Motor neuron (in vitro differentiated cells): Measurements from ENCODE around the gene MBTPS1. TPM values are rescaled to one million over a fixed set of nuclear protein-coding genes. Genes with fewer than 3 reads are reported as not detected.
A peak's percentile ranks its signal among the peaks of the same experiment; 100 is the strongest.

Source experiments
- ATAC-seq, 8 experiments: fragments of 200-7000 bp; cut with Tn5 transposase; replicated peaks in 6 of 8; 2 replicates each; pipeline ENCODE4 v1.8.0; 2021; ENCODE audit warnings: mild to moderate bottlenecking in 8 of 8, moderate library complexity in 8 of 8
- H3K27ac ChIP-seq, 2 donors: fragments of 250-450 bp; sonication (Bioruptor Pico); 2 replicates each; pipeline ENCODE4 v1.9.0; 2021; ENCODE audit warnings: antibody characterized with exemption in 2 of 2, mild to moderate bottlenecking in 2 of 2, moderate library complexity in 1 of 2
- H3K4me1 ChIP-seq, 2 donors: fragments of 250-450 bp; sonication (Bioruptor Pico); replicated peaks in 1 of 2; 2 replicates each; pipeline ENCODE4 v1.6.1; 2021; ENCODE audit warnings: antibody characterized with exemption in 2 of 2, mild to moderate bottlenecking in 2 of 2, moderate library complexity in 1 of 2
- H3K4me3 ChIP-seq, 5 donors: fragments of 250-450 bp; sonication (Bioruptor Pico); 2 replicates each; pipeline ENCODE4 v1.9.0; 2021; ENCODE audit warnings: antibody characterized with exemption in 5 of 5, mild to moderate bottlenecking in 5 of 5, moderate library complexity in 4 of 5
- WGBS, 10 experiments: fragments of 450-650 bp; shearing (Covaris generic); methylation state at CpG; one replicate each; pipeline ENCODE4 v1.0.0; 2022; 5-methylcytosine and 5-hydroxymethylcytosine counted together
- in situ Hi-C, 9 experiments: fragments of 400-800 bp; cut with MboI; loops; one replicate each; pipeline ENCODE4 v1.15.0; 2021; ENCODE audit warnings: low sequenced_read_pairs in 9 of 9, low pct_unique_long_range_greater_than_20kb in 2 of 9; ENCODE audit not compliant: unreplicated experiment in 9 of 9
- total RNA-seq, 8 experiments: library from RNA; unstranded; fragments of 300-600 nt; gene quantifications; 2 replicates each; pipeline versions ENCODE4 v1.2.3 to v1.2.4, GENCODE V29; 2022

Gene MBTPS1
- total RNA-seq, 8 experiments from 2014 or later: 42.5 to 166 (median 62.3) TPM

- no peak overlapping the region for H3K4me3 ChIP-seq
- H3K27ac ChIP-seq: no peak overlapping the region
- peak; percentile 50 to 66 (median 60) for ATAC-seq
- WGBS, 10 experiments: 18 to 70% (median 30%) methylated on average over 4 to 12 of the region's 12 CpGs
- in situ Hi-C loops: loop anchor here (10.0 to 25.0 kb wide), 3 partner anchors 101 to 111 kb away; partner anchors contain the start of genes NECAB2 (in 8 of the 9) and OSGIN1 (in 4 of the 9)
- peaks cover 0 to 3% of the 10 kb centered on the region in 2 donors for H3K4me1 ChIP-seq
Observed at GRCh38 chr16:84065536-84066132, 51.1 kb downstream of the MBTPS1 start.

GRCh38 chr16:84063980-84064379 is 52.8 kb downstream of the MBTPS1 start:
- no peak overlapping the region for H3K27ac ChIP-seq
- peaks cover 0 to 3% of the 10 kb centered on the region in 2 donors for H3K4me1 ChIP-seq
- WGBS, 10 experiments: 78 to 100% (median 90%) methylated on average over 1 to 4 of the region's 4 CpGs; no CpG with 5 or more reads in 3 of the 10 experiments
- in situ Hi-C loops: loop anchor here (10.0 to 25.0 kb wide), 3 partner anchors 99 to 109 kb away; partner anchors contain the start of genes NECAB2 (in 8 of the 9) and OSGIN1 (in 4 of the 9)
- ATAC-seq: no peak
- no peak overlapping the region for H3K4me3 ChIP-seq

- H3K4me1 ChIP-seq: peaks cover 0 to 3% of the 10 kb centered on the region in 2 donors
- no peak overlapping the region for H3K4me3 ChIP-seq
- ATAC-seq: peak; percentile 94 to 99 (median 97)
- in situ Hi-C loops: loop anchor here (10.0 to 25.0 kb wide), 3 partner anchors 98 to 108 kb away; partner anchors contain the start of genes NECAB2 (in 8 of the 9) and OSGIN1 (in 4 of the 9)
- H3K27ac ChIP-seq: no peak overlapping the region
- 25 to 83% (median 41%) methylated on average over 1 to 23 of the region's 25 CpGs; no CpG with 5 or more reads in 2 of the 10 experiments for WGBS, 10 experiments
Observed at GRCh38 chr16:84062734-84063640, 53.8 kb downstream of the MBTPS1 start.

GRCh38 chr16:84061236-84061819 is 55.4 kb downstream of the MBTPS1 start:
- in situ Hi-C loops: loop anchor here (10.0 to 25.0 kb wide), 3 partner anchors 97 to 107 kb away; partner anchors contain the start of genes NECAB2 (in 8 of the 9) and OSGIN1 (in 4 of the 9)
- ATAC-seq: no peak
- H3K4me3 ChIP-seq: no peak overlapping the region
- WGBS, 10 experiments: 60 to 100% (median 91%) methylated on average over 1 to 4 of the region's 7 CpGs; no CpG with 5 or more reads in 1 of the 10 experiments
- no peak overlapping the region for H3K27ac ChIP-seq
- H3K4me1 ChIP-seq: peaks cover 0 to 3% of the 10 kb centered on the region in 2 donors

GRCh38 chr16:84059946-84060901 is 56.5 kb downstream of the MBTPS1 start:
- ATAC-seq: no peak
- Histone ChIP-seq H3K27ac (no peak overlapping the region), H3K4me3 (no peak overlapping the region), H3K4me1 (peaks cover 0 to 3% of the 10 kb centered on the region in 2 donors)
- 94 to 100% (median 96%) methylated on average over 4 to 21 of the region's 28 CpGs; no CpG with 5 or more reads in 1 of the 10 experiments for WGBS, 10 experiments
- in situ Hi-C loops: loop anchor here (10.0 to 25.0 kb wide), 3 partner anchors 95 to 105 kb away; partner anchors contain the start of genes NECAB2 (in 8 of the 9) and OSGIN1 (in 4 of the 9)

GRCh38 chr16:84059111-84059510 is 57.6 kb downstream of the MBTPS1 start:
- H3K4me3 ChIP-seq: no peak overlapping the region
- peaks cover 0 to 3% of the 10 kb centered on the region in 2 donors for H3K4me1 ChIP-seq
- in situ Hi-C loops: loop anchor here in 3 of 9 experiments (25.0 kb wide), 1 partner anchor 97 kb away; the partner anchor contains the start of genes NECAB2 (in 3 of the 3) and OSGIN1 (in 3 of the 3)
- no peak overlapping the region for H3K27ac ChIP-seq
- ATAC-seq: no peak
- WGBS, 10 experiments: 33 to 100% (median 92%) methylated on average over 1 to 9 of the region's 11 CpGs; no CpG with 5 or more reads in 2 of the 10 experiments

- in situ Hi-C loops: loop anchor here in 3 of 9 experiments (25.0 kb wide), 1 partner anchor 96 kb away; the partner anchor contains the start of genes NECAB2 (in 3 of the 3) and OSGIN1 (in 3 of the 3)
- WGBS, 10 experiments: 79 to 100% (median 94%) methylated on average over 2 to 5 of the region's 11 CpGs; no CpG with 5 or more reads in 6 of the 10 experiments
- Histone ChIP-seq H3K4me3 (no peak overlapping the region), H3K4me1 (peaks cover 0 to 3% of the 10 kb centered on the region in 2 donors), H3K27ac (no peak overlapping the region)
- no peak for ATAC-seq
Observed at GRCh38 chr16:84058664-84059063, 58.1 kb downstream of the MBTPS1 start.

- in situ Hi-C loops: loop anchor here in 3 of 9 experiments (25.0 kb wide), 1 partner anchor 96 kb away; the partner anchor contains the start of genes NECAB2 (in 3 of the 3) and OSGIN1 (in 3 of the 3)
- no peak overlapping the region for H3K27ac ChIP-seq
- ATAC-seq: no peak
- H3K4me1 ChIP-seq: peaks cover 0 to 3% of the 10 kb centered on the region in 2 donors
- H3K4me3 ChIP-seq: no peak overlapping the region
- 70 to 100% (median 89%) methylated on average over 1 to 7 of the region's 15 CpGs; no CpG with 5 or more reads in 2 of the 10 experiments for WGBS, 10 experiments
Observed at GRCh38 chr16:84058211-84058610, 58.5 kb downstream of the MBTPS1 start.

GRCh38 chr16:84056933-84057332 is 59.8 kb downstream of the MBTPS1 start:
- 80 to 100% (median 96%) methylated on average over 1 to 6 of the region's 7 CpGs; no CpG with 5 or more reads in 2 of the 10 experiments for WGBS, 10 experiments
- no peaks in the 10 kb centered on the region for H3K4me1 ChIP-seq
- no peak overlapping the region for H3K4me3 ChIP-seq
- in situ Hi-C loops: loop anchor here in 3 of 9 experiments (25.0 kb wide), 1 partner anchor 95 kb away; the partner anchor contains the start of genes NECAB2 (in 3 of the 3) and OSGIN1 (in 3 of the 3)
- ATAC-seq: peak in 1 of 8 experiments; percentile 27
- H3K27ac ChIP-seq: no peak overlapping the region

GRCh38 chr16:84055801-84056634 is 60.7 kb downstream of the MBTPS1 start:
- peak in 1 of 8 experiments; percentile 43 for ATAC-seq
- 90 to 100% (median 93%) methylated on average over 3 to 15 of the region's 19 CpGs; no CpG with 5 or more reads in 1 of the 10 experiments for WGBS, 10 experiments
- in situ Hi-C loops: loop anchor here in 3 of 9 experiments (25.0 kb wide), 1 partner anchor 94 kb away; the partner anchor contains the start of genes NECAB2 (in 3 of the 3) and OSGIN1 (in 3 of the 3)

More at GRCh38 chr16:84055801-84056634, 60.7 kb downstream of the MBTPS1 start:
- H3K4me1 ChIP-seq: no peaks in the 10 kb centered on the region
- H3K4me3 ChIP-seq: no peak overlapping the region
- H3K27ac ChIP-seq: no peak overlapping the region
